Neuron (in vitro differentiated cells): Measurements from ENCODE around the gene FAM20B.

Experiments used
- H2AFZ ChIP-seq: one replicate; pipeline ENCODE4 v1.6.1; 2013; ENCODE audit warnings: low read depth, mild to moderate bottlenecking, inconsistent platforms, low read length, moderate library complexity
- H3K27me3 ChIP-seq: one replicate; pipeline ENCODE4 v1.6.1; 2013; ENCODE audit warnings: low read length; ENCODE audit not compliant: insufficient read depth
- H3K36me3 ChIP-seq: one replicate; pipeline ENCODE4 v1.6.1; 2013; ENCODE audit warnings: low read length; ENCODE audit not compliant: insufficient read depth
- H3K4me1 ChIP-seq: one replicate; pipeline ENCODE4 v1.6.1; 2013; ENCODE audit warnings: low read length; ENCODE audit not compliant: insufficient read depth
- H3K4me3 ChIP-seq: 2 replicates; pipeline ENCODE4 v1.5.1; 2013; ENCODE audit warnings: mild to moderate bottlenecking, low read length, moderate library complexity
- H3K9me3 ChIP-seq: one replicate; pipeline ENCODE4 v1.6.1; 2013; ENCODE audit warnings: low read length

The FAM20B gene

DNA sequence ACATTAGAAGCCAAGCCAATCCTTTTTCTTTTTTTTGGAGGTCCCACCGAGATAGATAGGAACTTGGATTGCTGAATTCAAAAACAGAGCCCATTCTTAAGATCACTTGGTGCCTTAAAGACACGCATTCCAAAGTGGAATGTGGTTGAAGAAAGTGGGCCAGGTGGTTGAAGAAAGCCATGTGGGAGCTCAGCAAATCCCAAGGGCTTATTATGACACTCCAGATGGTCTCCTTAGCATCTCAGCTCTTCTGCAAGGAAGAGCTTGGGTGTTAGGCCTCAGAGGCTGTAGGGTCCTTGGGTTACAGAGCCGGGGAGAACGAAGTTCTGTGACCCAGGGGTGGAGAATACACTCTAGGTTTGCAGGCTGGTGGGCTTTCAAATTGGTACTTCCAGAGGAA, 69.7 kb downstream of the FAM20B start:
- no peaks in the 10 kb centered on the region for H3K9me3 ChIP-seq
- H2AFZ ChIP-seq = no peak overlapping the region
- peaks cover 52% of the 10 kb centered on the region for H3K36me3 ChIP-seq
- H3K27me3 ChIP-seq = no peaks in the 10 kb centered on the region
- H3K4me3 ChIP-seq = no peak overlapping the region
- H3K4me1 ChIP-seq = no peaks in the 10 kb centered on the region

GRCh38 chr1:179095924-179096323, 70.2 kb downstream of the FAM20B start:
- no peaks in the 10 kb centered on the region for H3K4me1 ChIP-seq
- no peak overlapping the region for H3K4me3 ChIP-seq
- H3K9me3 ChIP-seq = no peaks in the 10 kb centered on the region
- no peaks in the 10 kb centered on the region for H3K27me3 ChIP-seq
- H3K36me3 ChIP-seq = peaks cover 55% of the 10 kb centered on the region
- H2AFZ ChIP-seq = no peak overlapping the region

- Histone ChIP-seq H3K36me3 (peaks cover 23% of the 10 kb centered on the region), H3K27me3 (no peaks in the 10 kb centered on the region)
These were observed 74.2 kb downstream of the FAM20B start for GRCh38 chr1:179099891-179100290.

DNA sequence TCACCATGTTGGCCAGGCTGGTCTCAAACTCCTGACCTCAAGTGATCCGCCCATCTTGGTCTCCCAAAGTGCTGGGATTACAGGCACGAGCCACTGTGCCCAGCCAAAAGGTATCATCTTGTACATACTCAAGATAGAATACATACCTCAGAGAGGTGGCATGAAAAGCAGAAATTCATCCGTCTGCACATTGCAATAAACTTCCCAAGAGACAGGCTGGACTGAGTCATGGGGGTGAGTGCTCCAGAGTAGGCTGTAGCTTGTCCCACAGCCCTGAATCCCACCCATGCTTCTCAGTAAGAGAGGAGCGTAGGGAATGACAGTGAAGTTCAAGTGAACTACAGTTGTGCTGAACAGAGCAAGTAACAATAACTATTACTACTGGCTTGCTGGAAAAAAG, 75.9 kb downstream of the FAM20B start:
- no peaks in the 10 kb centered on the region for H3K27me3 ChIP-seq
- H2AFZ ChIP-seq = no peak overlapping the region
- H3K36me3 ChIP-seq = peaks cover 18% of the 10 kb centered on the region
- no peak overlapping the region for H3K4me3 ChIP-seq
- no peaks in the 10 kb centered on the region for H3K9me3 ChIP-seq
- H3K4me1 ChIP-seq = no peaks in the 10 kb centered on the region

More at GRCh38 chr1:179099891-179100290, 74.2 kb downstream of the FAM20B start:
- Histone ChIP-seq H3K4me3 (no peak overlapping the region), H3K4me1 (no peaks in the 10 kb centered on the region), H3K9me3 (no peaks in the 10 kb centered on the region), H2AFZ (no peak overlapping the region)

DNA sequence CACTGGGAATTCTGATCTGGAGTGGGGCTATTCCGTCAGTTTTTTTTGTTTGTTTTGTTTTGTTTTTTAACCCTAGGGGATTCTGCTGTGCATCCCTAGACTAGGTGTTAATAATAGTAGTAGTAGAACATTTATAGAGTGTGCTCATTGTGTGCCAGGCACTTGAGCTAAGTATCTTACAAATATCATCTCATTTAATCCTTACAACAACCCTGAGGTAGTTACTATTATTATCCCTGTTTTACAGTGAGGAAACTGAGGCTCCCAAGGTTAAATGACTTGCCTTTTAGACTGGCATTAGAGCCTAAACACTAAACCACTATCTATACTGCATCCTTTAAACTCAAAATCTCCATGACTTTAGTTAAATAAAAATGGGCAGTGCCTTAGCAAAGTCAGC, 78.3 kb downstream of the FAM20B start:
- Histone ChIP-seq H3K36me3 (peaks cover 37% of the 10 kb centered on the region), H3K9me3 (no peaks in the 10 kb centered on the region), H3K27me3 (no peaks in the 10 kb centered on the region), H3K4me3 (no peak overlapping the region), H2AFZ (no peak overlapping the region), H3K4me1 (no peaks in the 10 kb centered on the region)

- Histone ChIP-seq H3K27me3 (no peaks in the 10 kb centered on the region), H2AFZ (no peak overlapping the region), H3K9me3 (no peaks in the 10 kb centered on the region), H3K36me3 (peaks cover 42% of the 10 kb centered on the region), H3K4me3 (no peak overlapping the region), H3K4me1 (no peaks in the 10 kb centered on the region)
These were observed 79.0 kb downstream of the FAM20B start for GRCh38 chr1:179104611-179105250.

GRCh38 chr1:179105393-179105792, 79.7 kb downstream of the FAM20B start:
- Histone ChIP-seq H3K9me3 (no peaks in the 10 kb centered on the region), H3K27me3 (no peaks in the 10 kb centered on the region), H3K36me3 (peaks cover 45% of the 10 kb centered on the region), H2AFZ (no peak overlapping the region), H3K4me3 (no peak overlapping the region), H3K4me1 (no peaks in the 10 kb centered on the region)

GRCh38 chr1:179107706-179108629, 82.3 kb downstream of the FAM20B start:
- Histone ChIP-seq H3K9me3 (no peaks in the 10 kb centered on the region), H2AFZ (no peak overlapping the region), H3K4me3 (no peak overlapping the region), H3K27me3 (no peaks in the 10 kb centered on the region), H3K36me3 (peaks cover 57% of the 10 kb centered on the region), H3K4me1 (no peaks in the 10 kb centered on the region)

- no peak overlapping the region for H2AFZ ChIP-seq
- H3K27me3 ChIP-seq = no peaks in the 10 kb centered on the region
- no peak overlapping the region for H3K4me3 ChIP-seq
- H3K4me1 ChIP-seq = no peaks in the 10 kb centered on the region
- no peaks in the 10 kb centered on the region for H3K9me3 ChIP-seq
- H3K36me3 ChIP-seq = peaks cover 60% of the 10 kb centered on the region
These were observed 83.0 kb downstream of the FAM20B start for GRCh38 chr1:179108644-179109043.

- H3K4me3 ChIP-seq = no peak overlapping the region
- peaks cover 61% of the 10 kb centered on the region for H3K36me3 ChIP-seq
- H3K9me3 ChIP-seq = no peaks in the 10 kb centered on the region
- H3K4me1 ChIP-seq = no peaks in the 10 kb centered on the region
- no peaks in the 10 kb centered on the region for H3K27me3 ChIP-seq
- H2AFZ ChIP-seq = no peak overlapping the region
These were observed 89.5 kb downstream of the FAM20B start for GRCh38 chr1:179115181-179115580.

GRCh38 chr1:179119513-179119912, 93.8 kb downstream of the FAM20B start:
- peaks cover 45% of the 10 kb centered on the region for H3K36me3 ChIP-seq
- H2AFZ ChIP-seq = no peak overlapping the region
- H3K4me3 ChIP-seq = no peak overlapping the region
- H3K4me1 ChIP-seq = no peaks in the 10 kb centered on the region
- H3K27me3 ChIP-seq = no peaks in the 10 kb centered on the region
- no peaks in the 10 kb centered on the region for H3K9me3 ChIP-seq

- H2AFZ ChIP-seq = no peak overlapping the region
- H3K27me3 ChIP-seq = no peaks in the 10 kb centered on the region
- no peaks in the 10 kb centered on the region for H3K4me1 ChIP-seq
- no peaks in the 10 kb centered on the region for H3K9me3 ChIP-seq
- no peak overlapping the region for H3K4me3 ChIP-seq
- H3K36me3 ChIP-seq = peaks cover 40% of the 10 kb centered on the region
These were observed 95.0 kb downstream of the FAM20B start for GRCh38 chr1:179120736-179121135.

DNA sequence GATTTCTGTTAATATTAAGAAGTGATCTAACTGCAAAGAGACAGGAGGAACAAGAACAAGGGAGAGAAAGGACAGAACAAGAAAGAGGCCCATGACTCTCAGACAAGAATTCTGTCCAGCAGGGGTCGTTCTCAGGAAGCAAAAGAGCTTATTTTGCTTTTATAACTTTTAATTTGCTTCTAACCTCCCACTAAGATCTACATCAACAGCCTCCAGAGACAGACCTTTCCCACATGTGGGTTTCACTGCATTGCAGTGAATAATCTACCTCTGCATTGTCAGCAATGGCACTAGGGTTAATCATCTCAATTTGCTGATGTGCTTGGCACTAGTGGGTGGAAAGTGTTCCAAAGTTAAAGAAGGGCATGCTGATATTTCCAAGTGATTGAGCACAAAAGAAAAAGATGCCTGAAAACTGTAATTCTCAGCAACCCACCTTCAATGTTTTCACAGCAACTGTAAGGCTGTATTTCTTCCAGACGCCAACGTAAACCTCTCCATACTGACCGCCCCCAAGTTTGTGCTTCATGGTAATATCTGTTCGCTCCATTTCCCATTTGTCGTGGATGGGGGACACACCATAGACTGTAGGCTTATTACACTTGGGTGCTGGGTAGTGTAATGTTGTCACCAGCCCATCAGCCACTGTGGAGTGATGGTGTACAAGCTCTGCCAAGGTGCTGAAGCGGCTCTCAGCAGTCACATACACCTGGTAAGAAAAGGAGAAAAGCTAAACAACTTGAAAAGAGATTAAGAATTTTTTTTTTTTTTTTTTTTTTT, 95.7 kb downstream of the FAM20B start:
- no peaks in the 10 kb centered on the region for H3K27me3 ChIP-seq
- H2AFZ ChIP-seq = no peak overlapping the region
- H3K9me3 ChIP-seq = no peaks in the 10 kb centered on the region
- H3K4me1 ChIP-seq = no peaks in the 10 kb centered on the region
- H3K36me3 ChIP-seq = peaks cover 40% of the 10 kb centered on the region
- H3K4me3 ChIP-seq = no peak overlapping the region
